Measurements from ENCODE around the gene KDR. TPM values are rescaled to one million over a fixed set of nuclear protein-coding genes. Genes with fewer than 3 reads are reported as not detected.

Gene KDR
- polyA plus RNA-seq, 1 of the 3 experiments (the other 2 are of a cell fraction): not detected

GRCh38 chr4:55082756-55083155 is 42.6 kb downstream of the KDR start:
- no peaks in the 10 kb centered on the region for H3F3A ChIP-seq (replicated peaks; ENCODE audit: insufficient read depth)
- no peak overlapping the region for H3K9ac ChIP-seq
- H3K9me3 ChIP-seq: no peaks in the 10 kb centered on the region
- no peak overlapping the region for H3K27ac ChIP-seq (ENCODE audit: low read depth in 2 of 2, low read length in 1 of 2)
- ChIA-PET CTCF (no interaction called here), POLR2A (no interaction called here)
- H3K27me3 ChIP-seq (ENCODE audit: insufficient read depth): 0 out of 2 replicates have a peak, but pooled peaks cover 5% of the 10 kb centered on the region
- no peaks in the 10 kb centered on the region for H3K79me2 ChIP-seq (ENCODE audit: insufficient read depth)
- no peak overlapping the region for H3K4me3 ChIP-seq (ENCODE audit: low read depth in 2 of 2, low read length in 1 of 2)
- no peak for DNase-seq
- WGBS (ENCODE audit: low lambda C conversion rate): 8% methylated on average over 2 of the region's 2 CpGs
- TF ChIP-seq FOXM1 (IDR thresholded peaks at IDR 0.05; ENCODE audit: low read depth): no peak
- TF ChIP-seq, protein P1, sequence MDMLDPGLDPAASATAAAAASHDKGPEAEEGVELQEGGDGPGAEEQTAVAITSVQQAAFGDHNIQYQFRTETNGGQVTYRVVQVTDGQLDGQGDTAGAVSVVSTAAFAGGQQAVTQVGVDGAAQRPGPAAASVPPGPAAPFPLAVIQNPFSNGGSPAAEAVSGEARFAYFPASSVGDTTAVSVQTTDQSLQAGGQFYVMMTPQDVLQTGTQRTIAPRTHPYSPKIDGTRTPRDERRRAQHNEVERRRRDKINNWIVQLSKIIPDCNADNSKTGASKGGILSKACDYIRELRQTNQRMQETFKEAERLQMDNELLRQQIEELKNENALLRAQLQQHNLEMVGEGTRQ (IDR thresholded peaks at IDR 0.05; ENCODE audit: borderline replicate concordance, low read depth, low read length): no peak
- TF ChIP-seq, protein P2, sequence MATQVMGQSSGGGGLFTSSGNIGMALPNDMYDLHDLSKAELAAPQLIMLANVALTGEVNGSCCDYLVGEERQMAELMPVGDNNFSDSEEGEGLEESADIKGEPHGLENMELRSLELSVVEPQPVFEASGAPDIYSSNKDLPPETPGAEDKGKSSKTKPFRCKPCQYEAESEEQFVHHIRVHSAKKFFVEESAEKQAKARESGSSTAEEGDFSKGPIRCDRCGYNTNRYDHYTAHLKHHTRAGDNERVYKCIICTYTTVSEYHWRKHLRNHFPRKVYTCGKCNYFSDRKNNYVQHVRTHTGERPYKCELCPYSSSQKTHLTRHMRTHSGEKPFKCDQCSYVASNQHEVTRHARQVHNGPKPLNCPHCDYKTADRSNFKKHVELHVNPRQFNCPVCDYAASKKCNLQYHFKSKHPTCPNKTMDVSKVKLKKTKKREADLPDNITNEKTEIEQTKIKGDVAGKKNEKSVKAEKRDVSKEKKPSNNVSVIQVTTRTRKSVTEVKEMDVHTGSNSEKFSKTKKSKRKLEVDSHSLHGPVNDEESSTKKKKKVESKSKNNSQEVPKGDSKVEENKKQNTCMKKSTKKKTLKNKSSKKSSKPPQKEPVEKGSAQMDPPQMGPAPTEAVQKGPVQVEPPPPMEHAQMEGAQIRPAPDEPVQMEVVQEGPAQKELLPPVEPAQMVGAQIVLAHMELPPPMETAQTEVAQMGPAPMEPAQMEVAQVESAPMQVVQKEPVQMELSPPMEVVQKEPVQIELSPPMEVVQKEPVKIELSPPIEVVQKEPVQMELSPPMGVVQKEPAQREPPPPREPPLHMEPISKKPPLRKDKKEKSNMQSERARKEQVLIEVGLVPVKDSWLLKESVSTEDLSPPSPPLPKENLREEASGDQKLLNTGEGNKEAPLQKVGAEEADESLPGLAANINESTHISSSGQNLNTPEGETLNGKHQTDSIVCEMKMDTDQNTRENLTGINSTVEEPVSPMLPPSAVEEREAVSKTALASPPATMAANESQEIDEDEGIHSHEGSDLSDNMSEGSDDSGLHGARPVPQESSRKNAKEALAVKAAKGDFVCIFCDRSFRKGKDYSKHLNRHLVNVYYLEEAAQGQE (IDR thresholded peaks at IDR 0.05; ENCODE audit: low read depth, low read length): no peak
- no peak for TF ChIP-seq RAD21 (IDR thresholded peaks at IDR 0.05; ENCODE audit: low read length)
- no peaks in the 10 kb centered on the region for H3K36me3 ChIP-seq (replicated peaks in 1 of 2; ENCODE audit: control insufficient read depth in 1 of 2, insufficient read depth in 2 of 2, low read length in 1 of 2)
- no peak overlapping the region for H3K4me2 ChIP-seq
- H3K4me1 ChIP-seq (ENCODE audit: control insufficient read depth in 1 of 2, insufficient read depth in 2 of 2, low read depth in 1 of 2, low read length in 1 of 2): peaks cover 0 to 12% of the 10 kb centered on the region in 2 experiments; a peak in 1 of 4 replicates
- H2AFZ ChIP-seq (ENCODE audit: low read depth): no peak overlapping the region
- no peaks in the 10 kb centered on the region for H3K9me2 ChIP-seq
- H4K20me1 ChIP-seq (ENCODE audit: insufficient read depth): no peaks in the 10 kb centered on the region

DNA sequence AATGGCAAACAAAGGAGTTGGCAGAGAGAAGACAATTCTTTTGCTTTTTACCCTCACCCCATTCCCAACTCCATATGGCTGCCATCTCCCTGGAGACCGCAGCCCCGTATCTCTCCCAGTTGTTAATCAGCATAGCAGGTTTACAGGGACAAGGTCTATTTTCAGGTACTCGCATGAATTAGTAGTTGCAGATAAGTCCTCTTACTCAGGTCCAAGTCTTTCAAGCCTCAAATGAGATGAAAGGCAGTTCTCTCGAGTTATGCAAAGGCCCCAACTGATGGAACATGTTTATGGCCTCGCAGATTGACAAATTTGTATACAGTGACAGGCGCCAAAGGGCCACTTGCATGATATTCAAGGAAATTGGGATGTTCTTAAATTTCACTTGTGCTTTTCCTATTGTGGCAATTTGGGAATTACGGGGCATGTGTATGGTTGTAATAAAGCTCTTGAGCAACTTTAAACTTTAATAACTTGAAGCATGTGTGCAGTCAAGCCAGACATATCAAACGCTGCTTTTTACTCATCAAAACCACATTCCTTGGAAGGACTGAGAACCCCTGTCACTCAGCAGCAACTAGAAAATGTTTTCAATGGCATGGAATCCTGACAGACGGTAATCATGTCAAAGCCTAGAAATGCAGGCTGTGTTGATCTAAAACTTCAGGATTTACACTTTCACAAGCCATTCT is 45.1 kb downstream of the KDR start:
- H3F3A ChIP-seq (replicated peaks; ENCODE audit: insufficient read depth): no peaks in the 10 kb centered on the region
- 0 out of 2 replicates have a peak, but pooled peaks cover 1% of the 10 kb centered on the region for H3K27me3 ChIP-seq (ENCODE audit: insufficient read depth)
- H2AFZ ChIP-seq (ENCODE audit: low read depth): no peak overlapping the region
- H3K4me1 ChIP-seq (ENCODE audit: control insufficient read depth in 1 of 2, insufficient read depth in 2 of 2, low read depth in 1 of 2, low read length in 1 of 2): no peaks in the 10 kb centered on the region
- WGBS (ENCODE audit: low lambda C conversion rate): 65% methylated on average over 9 of the region's 9 CpGs
- H3K79me2 ChIP-seq (ENCODE audit: insufficient read depth): no peaks in the 10 kb centered on the region
- no peak for DNase-seq
- no peak overlapping the region for H3K9ac ChIP-seq
- H3K9me3 ChIP-seq: no peaks in the 10 kb centered on the region
- CTCF ChIA-PET: no interaction called here
- no peak overlapping the region for H3K27ac ChIP-seq (ENCODE audit: low read depth in 2 of 2, low read length in 1 of 2)
- POLR2A ChIA-PET: no interaction called here
- H3K36me3 ChIP-seq (replicated peaks in 1 of 2; ENCODE audit: control insufficient read depth in 1 of 2, insufficient read depth in 2 of 2, low read length in 1 of 2): no peaks in the 10 kb centered on the region
- H3K4me2 ChIP-seq: no peak overlapping the region
- H3K4me3 ChIP-seq (ENCODE audit: low read depth in 2 of 2, low read length in 1 of 2): no peak overlapping the region
- TF ChIP-seq RXRA (IDR thresholded peaks at IDR 0.05; ENCODE audit: borderline replicate concordance, low read depth) (no peak), IRF3 (IDR thresholded peaks at IDR 0.05; ENCODE audit: low read depth, low read length) (no peak), FOXM1 (IDR thresholded peaks at IDR 0.05; ENCODE audit: low read depth) (no peak), RCOR1 (IDR thresholded peaks at IDR 0.05; ENCODE audit: low read length) (no peak), SMC3 (IDR thresholded peaks at IDR 0.05; ENCODE audit: low read depth, low read length) (no peak), CHD2 (IDR thresholded peaks at IDR 0.05; ENCODE audit: low read length, partially characterized antibody) (no peak)
- TF ChIP-seq, protein P3, sequence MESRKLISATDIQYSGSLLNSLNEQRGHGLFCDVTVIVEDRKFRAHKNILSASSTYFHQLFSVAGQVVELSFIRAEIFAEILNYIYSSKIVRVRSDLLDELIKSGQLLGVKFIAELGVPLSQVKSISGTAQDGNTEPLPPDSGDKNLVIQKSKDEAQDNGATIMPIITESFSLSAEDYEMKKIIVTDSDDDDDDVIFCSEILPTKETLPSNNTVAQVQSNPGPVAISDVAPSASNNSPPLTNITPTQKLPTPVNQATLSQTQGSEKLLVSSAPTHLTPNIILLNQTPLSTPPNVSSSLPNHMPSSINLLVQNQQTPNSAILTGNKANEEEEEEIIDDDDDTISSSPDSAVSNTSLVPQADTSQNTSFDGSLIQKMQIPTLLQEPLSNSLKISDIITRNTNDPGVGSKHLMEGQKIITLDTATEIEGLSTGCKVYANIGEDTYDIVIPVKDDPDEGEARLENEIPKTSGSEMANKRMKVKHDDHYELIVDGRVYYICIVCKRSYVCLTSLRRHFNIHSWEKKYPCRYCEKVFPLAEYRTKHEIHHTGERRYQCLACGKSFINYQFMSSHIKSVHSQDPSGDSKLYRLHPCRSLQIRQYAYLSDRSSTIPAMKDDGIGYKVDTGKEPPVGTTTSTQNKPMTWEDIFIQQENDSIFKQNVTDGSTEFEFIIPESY (IDR thresholded peaks at IDR 0.05; ENCODE audit: borderline replicate concordance, low read depth): no peak
- TF ChIP-seq, protein P4, sequence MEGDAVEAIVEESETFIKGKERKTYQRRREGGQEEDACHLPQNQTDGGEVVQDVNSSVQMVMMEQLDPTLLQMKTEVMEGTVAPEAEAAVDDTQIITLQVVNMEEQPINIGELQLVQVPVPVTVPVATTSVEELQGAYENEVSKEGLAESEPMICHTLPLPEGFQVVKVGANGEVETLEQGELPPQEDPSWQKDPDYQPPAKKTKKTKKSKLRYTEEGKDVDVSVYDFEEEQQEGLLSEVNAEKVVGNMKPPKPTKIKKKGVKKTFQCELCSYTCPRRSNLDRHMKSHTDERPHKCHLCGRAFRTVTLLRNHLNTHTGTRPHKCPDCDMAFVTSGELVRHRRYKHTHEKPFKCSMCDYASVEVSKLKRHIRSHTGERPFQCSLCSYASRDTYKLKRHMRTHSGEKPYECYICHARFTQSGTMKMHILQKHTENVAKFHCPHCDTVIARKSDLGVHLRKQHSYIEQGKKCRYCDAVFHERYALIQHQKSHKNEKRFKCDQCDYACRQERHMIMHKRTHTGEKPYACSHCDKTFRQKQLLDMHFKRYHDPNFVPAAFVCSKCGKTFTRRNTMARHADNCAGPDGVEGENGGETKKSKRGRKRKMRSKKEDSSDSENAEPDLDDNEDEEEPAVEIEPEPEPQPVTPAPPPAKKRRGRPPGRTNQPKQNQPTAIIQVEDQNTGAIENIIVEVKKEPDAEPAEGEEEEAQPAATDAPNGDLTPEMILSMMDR (IDR thresholded peaks at IDR 0.05): no peak
- no peaks in the 10 kb centered on the region for H3K9me2 ChIP-seq
- no peaks in the 10 kb centered on the region for H4K20me1 ChIP-seq (ENCODE audit: insufficient read depth)

Data from SK-N-SH (cell line).